DMS 273 treated with DMSO at 0.1 percent for 48 hours (cell line): ENCODE measurements around the gene CACNB4.
"Not testable (repeated sequence)": the region's sequence is repeated elsewhere in the genome, so short reads cannot be mapped to it uniquely, and the experiment has no call there.

Source experiments
- DNase-seq: peaks from one replicate; lab custom pipeline; 2025; lab: John Stamatoyannopoulos, UW

Gene CACNB4

DNA sequence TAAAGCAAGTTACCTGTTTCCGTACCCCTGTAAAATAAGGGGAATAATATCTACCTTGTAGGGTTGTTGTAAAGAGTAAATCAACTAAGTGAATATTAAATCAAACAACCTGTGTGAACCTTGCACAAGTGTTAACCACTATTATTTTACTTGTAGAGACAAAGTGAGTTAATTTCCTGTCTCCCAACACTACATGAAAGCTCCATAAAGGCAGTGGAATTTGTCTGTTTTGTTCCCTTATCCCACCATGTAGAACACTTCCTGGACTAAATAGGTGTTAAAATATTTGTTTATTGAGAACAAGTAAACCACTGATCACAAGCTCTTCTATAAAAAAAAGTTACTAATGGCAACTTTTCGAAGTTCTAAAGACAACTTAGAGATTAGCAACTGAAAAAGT lies 274.0 kb downstream of the CACNB4 start:
- no peak for DNase-seq

DNA sequence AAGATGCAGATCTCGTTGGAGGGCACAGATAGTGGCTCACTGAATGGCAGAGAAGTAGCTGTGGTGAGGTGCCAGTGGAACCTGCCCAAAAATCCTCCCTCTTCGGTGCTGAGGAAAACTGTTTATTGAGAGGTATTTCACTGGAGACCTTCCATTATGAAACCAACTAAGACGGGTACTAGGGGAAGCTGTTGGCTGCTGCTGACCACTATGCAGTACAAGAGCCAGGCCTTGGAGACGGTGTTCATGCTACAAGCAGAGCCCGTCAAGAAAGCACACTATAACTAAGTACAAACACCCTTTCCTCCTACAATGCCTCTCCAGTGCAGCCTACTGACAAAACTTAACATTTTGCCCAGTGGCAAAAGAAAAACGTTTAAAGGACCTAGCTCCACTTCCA lies 275.2 kb downstream of the CACNB4 start:
- no peak for DNase-seq

DNA sequence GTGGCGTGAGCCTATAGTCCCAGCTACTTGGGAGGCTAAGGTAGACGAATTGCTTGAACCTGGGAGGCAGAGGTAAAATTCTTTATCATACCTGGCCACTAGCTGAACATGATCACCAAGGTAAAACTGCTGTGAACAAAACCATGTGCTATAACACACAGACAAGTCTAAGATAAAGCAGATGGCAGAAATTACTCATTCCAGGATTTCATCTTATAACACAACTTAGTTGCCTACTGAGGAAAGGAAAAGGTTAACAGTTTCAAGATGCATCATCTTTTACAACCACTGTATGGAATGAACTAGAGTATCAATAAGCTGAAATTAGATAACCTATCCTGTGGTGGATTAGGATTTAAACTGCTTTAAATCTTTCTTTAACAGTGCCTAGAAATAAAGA lies 278.9 kb downstream of the CACNB4 start:
- no peak for DNase-seq

DNA sequence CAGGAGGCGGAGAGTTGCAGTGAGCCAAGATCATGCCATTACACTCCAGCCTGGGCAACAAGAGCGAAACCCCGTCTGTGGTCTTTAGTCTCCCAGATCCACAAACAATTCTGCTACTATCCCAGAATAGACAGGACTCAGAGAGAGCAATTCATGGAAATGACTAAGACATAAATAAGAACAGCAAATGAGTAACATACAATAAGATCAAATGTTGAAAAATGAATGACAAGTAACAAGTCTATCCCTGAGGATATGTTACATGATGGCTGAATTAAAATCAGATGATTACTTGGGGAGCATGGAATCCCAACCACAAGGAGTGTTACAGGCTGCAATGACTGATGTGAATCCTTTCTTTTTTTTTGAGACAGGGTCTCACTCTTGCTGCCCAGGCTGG lies 280.9 kb downstream of the CACNB4 start:
- DNase-seq: no peak

- no peak for DNase-seq
Observed at GRCh38 chr2:151816843-151817242, 282.0 kb downstream of the CACNB4 start.

GRCh38 chr2:151815821-151816489 lies 282.9 kb downstream of the CACNB4 start:
- DNase-seq: no peak

GRCh38 chr2:151810489-151810888 lies 288.4 kb downstream of the CACNB4 start:
- DNase-seq: no peak

DNA sequence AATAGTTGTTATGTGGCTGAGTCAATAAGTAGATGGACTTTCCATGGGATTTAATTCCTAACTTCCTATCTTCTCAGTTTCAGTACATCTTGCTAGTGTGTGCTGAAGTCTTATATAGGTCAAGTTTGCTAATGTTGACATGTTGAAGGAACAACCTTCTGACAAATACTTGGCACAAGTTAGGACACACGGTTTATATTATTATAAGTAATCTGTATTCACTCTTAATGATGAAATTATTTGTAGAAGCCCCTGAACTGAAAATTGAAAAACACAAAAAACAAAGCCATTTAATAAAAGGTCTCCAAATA lies 289.8 kb downstream of the CACNB4 start:
- no peak for DNase-seq

GRCh38 chr2:151808258-151809072 lies 290.4 kb downstream of the CACNB4 start:
- DNase-seq: no peak

DNA sequence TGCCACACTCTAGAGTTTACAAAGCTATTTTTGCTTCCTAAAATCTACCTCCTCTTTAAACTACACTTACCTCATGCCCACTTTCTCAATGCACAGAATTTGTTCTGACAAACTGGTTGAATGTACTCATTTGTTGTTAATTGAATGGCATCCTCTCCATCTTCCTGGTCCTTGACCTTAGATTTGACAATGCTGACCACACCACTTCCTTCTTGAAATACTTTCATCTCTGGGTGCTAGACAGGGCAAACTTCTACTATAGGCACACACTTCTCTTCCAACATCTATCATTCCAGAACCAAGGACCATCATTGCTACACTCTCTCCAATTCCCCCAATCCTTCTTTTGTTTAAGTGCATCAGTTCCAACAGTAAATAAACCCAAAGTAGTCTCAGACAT lies 292.9 kb downstream of the CACNB4 start:
- no peak for DNase-seq

DNA sequence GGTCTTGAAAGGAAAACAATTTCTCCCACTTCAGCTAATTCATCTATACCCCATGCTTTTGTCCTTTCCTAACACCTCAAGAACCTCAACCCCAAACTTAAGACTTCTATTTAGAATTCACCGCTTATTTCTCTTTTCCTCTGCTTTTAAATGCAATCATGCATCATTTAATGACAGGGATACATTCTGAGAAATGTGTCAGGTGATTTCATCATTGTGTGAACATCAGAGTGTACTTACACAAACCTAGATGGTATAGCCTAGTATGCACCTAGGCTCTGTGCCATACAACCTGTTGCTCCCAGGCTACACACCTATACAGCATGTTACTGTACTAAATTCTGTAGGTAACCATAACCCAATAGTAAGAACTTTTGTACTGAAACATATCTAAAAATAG lies 293.5 kb downstream of the CACNB4 start:
- no peak for DNase-seq

GRCh38 chr2:151803811-151804210 lies 295.0 kb downstream of the CACNB4 start:
- no peak for DNase-seq

DNA sequence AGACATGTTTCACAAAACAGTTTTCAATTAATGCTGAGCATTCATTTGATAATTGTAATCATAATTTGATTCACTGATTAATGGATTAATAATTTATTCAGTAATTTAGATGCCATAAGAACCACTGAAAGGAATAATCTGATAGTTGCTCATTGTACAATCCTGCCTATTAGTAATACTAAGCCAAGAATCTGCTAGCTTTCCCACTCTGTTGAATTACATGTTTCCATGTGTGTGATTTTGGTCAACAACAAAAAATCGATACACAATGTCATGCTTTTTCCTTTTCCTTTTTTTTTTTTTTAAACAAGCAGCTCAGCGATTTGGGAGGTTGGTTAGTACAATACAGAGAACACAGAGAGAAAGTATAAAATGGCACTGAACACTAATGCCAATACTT lies 296.5 kb downstream of the CACNB4 start:
- DNase-seq: no peak

GRCh38 chr2:151799886-151800292 lies 299.0 kb downstream of the CACNB4 start:
- DNase-seq: no peak

GRCh38 chr2:151796774-151797173 lies 302.1 kb downstream of the CACNB4 start:
- DNase-seq: no peak

DNA sequence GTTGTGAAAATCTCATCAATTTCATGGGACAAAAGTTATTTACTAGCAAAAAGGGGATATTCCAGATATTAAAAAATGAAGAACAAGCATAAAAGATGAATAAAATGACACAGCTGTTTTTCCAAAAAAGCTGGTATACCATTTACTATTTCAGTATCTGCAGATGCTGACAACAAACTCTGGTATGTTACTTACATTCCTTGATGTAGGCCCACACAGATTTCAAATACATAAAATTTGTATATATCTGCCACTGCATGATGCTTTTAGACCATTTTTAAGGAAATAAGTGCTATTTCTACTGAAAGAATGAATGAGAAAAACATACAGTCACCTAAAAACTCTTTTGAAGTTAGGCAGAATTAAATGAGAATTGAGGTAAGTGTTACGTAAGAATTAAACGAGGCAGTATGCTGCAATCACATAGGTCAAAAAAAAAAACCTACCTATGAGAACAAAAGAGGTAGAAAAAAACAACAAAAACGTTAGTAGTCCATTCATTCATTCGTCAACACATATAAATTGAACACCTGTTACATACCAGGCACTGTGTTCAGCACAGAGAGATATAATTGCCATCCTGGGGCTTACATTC lies 303.1 kb downstream of the CACNB4 start:
- no peak for DNase-seq

GRCh38 chr2:151794422-151794821 lies 304.4 kb downstream of the CACNB4 start:
- not testable (repeated sequence) for DNase-seq

- no peak for DNase-seq
Observed at GRCh38 chr2:151793123-151793522, 305.7 kb downstream of the CACNB4 start.

DNA sequence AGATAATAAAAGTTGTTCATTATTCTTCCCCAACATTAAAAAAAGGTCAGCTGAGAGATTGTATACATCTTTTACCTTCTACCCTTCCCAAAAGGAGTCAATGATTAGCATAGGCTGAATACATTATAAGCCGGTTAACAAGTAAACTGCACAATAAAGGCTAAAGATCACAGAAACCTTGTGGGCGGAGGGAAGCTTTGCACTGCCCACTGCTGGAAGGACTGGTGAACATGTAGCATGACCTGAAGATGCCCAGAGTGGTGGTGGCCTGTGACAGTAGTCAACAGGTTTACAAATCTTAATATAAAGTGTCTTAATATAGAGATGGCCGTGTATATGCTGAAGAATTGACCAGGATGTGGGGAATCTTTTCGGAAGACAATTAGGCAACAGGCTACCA lies 306.3 kb downstream of the CACNB4 start:
- no peak for DNase-seq

GRCh38 chr2:151791545-151791944 lies 307.3 kb downstream of the CACNB4 start:
- DNase-seq: no peak

DNA sequence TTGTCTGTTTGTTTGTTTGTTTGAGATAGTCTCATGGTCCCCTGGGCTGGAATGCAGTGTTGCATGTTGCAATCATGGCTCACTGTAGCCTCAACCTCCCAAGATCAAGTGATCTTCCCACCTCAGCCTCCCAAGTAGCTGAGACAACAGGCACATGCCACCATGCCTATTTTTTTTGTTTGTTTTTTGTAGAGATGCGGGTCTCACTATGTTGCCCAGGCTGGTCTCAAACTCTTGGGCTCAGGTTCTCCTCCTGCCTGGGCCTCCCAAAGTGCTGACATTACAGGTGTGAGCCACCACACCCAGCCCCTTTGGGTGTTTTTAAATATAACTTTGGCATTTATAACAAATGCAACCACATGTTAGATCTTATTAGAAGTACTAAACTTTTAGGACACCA lies 308.2 kb downstream of the CACNB4 start:
- no peak for DNase-seq

- DNase-seq: no peak
Observed at GRCh38 chr2:151789055-151789834, 309.6 kb downstream of the CACNB4 start.

DNA sequence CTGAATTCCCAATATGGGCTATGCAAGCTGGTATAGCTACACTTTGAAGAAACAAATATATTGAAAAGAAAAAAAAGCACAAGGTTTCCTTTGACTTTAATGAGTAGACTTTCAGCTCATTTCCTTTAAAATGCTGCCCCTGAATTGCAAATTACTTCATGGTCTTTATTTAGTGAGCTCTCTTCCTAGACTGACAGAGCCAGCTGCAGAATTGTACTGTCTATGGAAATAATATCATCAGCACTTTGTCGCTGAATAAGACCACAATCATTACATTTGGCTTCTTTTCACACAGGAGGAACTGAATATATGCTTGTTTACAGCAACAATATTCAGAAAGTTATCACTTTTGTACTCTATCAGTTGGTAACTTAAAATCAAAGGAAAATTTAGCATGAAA lies 312.4 kb downstream of the CACNB4 start:
- no peak for DNase-seq
